Stimulated activated CD4-positive, alpha-beta T cell treated with anti-CD3 and anti-CD28 coated beads, Interleukin-2, amount 100 ng/mL, for 24 hours (primary cell): ENCODE results near the gene AP3D1.
"Not testable (repeated sequence)": the region's sequence is repeated elsewhere in the genome, so short reads cannot be mapped to it uniquely, and the experiment has no call there.

ENCODE experiments used
- DNase-seq, 2 donors: peaks; one replicate each; pipeline ENCODE4 v3.0.0-alpha.2; 2020

The AP3D1 gene

DNA sequence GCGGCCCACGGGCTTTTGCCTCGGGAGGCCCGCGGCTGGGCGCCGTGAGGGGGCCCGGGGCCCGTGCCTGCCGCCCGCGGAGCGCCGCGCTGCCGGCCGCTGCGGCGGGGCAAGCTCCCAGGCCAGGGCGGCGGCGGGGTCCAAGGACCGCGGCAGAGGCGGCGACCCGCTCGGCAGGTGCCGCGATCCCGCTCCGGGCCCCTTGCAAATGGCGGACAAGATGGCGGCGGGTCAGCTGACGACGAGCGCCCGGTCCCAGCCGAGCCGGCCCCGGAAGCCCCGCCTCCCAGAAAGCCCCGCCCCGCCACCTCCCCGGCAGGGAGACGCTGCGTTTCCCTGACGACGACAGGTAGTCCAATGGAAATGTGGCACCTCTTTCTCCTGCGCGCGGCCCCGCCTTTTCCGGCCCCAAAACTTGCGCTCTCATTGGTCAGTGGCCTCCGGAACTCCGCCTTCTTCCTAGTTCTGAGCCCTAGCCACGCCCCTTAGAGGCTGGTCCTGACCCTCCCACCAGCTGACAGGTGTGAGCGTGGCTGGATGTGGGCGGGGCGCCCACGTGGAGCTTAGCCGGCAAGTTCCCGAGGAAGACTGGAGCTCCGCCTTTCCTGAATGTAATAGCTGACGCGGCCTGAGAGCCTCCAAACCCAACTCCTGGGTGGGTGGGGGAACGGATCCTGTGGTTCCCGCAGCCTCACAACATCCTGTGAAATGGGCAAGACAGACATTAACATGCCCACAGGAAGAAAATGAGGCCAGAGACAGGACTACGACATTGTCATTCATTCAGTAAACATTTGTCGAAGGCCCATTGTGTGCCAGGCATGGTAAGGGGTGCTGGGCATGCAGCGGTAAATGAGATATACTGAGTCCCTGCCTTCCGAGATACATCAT is at the start of gene AP3D1:
Gene AP3D1, minus strand, starts transcription at position 228 of the 891 bp plus-strand sequence. CDS start 232 bp downstream, outside the sequence.
- peak; percentile 100 for DNase-seq

DNA sequence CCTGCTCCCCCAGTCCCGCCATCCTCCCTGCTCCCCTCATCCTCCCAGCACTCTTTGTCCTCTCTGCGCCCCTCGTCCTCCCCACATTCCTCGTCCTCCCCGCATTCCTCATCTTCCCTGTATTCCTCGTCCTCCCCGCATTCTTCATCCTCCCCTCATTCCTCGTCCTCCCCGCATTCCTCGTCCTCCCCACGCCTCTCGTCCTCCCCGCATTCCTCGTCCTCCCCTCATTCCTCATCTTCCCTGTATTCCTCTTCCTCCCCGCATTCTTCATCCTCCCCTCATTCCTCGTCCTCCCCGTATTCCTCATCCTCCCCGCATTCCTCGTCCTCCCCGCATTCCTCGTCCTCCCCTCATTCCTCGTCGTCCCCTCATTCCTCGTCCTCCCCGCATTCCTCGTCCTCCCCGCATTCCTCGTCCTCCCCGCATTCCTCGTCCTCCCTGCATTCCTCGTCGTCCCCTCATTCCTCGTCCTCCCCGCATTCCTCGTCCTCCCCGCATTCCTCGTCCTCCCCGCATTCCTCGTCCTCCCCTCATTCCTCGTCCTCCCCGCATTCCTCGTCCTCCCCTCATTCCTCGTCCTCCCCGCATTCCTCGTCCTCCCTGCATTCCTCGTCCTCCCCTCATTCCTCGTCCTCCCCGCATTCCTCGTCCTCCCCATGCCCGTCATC is 49.4 kb upstream of the AP3D1 start:
- DNase-seq, result not testable (repeated sequence)

DNA sequence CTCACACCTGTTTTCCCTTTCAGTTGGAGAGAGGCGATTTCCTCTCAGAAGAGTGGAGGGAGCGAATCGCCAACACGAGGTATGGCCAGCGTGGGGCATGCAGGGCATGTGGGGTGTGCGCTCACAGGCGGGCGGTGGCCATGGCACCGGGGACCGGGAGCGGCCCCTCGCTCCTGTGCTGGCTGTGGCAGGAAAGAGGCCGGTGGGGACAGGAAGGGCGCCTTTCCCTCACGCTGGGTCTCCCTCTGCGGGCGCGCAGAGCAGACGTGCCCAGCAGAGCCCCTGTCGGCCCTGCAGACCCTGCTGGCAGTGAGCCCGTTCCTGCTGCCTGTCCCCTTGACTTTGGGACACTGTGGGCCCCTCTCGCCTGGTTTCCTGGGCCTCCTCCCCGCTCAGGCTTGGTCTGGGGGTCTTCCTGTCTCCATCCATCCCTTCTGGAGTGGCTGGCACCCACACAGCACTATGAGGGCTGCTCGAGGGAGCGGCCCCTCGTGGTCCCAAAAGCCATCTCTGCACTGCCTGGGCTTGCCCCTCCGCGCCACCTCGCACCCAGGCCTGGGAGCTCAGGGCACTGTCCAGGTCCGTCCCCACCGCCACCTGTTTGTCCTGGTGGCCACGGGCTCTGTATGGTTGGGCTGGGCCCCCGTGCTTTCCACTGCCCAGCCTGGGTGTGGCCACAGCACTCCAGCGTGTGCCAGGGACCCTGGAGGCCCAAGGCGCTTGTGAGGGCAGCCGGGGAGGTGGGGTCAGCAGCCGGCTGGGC is 48.7 kb upstream of the AP3D1 start:
- DNase-seq, result no peak

DNA sequence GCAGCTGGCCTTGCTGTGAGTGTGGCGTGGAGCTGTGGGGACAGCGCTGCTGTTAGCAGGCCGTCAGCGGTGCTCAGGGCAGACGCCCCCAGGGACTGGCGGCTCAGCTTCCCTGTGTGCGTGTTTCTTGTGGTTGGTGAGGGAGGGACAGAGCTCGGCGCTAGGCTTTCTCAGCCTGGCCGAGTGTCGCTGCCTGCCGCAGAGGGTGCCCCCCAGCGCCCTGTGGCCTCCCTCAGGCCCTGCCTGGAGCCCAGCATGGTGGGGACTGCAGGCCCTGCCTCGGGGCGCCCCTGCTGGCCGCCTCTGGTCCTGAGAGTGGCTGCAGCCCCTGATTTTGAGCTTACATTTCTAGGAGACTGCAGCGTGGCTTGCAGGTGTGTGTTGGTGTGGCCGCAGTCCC is 47.8 kb upstream of the AP3D1 start:
- DNase-seq, result no peak

DNA sequence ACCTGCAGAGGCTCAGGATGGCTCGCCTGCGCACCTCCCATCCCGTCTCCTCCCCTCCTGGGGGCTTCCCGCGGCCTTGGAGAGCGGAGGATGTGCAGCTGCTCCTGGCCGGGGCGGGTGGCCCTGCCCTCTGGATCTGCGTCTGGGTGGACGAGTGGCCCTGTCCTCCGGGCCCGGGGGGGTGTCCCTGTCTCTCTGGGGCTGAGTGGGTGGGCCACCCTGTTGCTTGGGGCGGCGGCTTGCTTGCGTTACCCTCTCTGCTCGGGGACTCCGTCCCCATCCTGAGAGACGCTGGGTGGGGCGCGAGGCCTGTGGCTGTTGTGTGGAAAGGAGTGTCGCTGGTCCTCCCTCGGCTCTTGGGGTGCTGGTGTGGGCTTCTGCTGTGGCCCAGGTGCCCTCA is 47.0 kb upstream of the AP3D1 start:
- no peak for DNase-seq

DNA sequence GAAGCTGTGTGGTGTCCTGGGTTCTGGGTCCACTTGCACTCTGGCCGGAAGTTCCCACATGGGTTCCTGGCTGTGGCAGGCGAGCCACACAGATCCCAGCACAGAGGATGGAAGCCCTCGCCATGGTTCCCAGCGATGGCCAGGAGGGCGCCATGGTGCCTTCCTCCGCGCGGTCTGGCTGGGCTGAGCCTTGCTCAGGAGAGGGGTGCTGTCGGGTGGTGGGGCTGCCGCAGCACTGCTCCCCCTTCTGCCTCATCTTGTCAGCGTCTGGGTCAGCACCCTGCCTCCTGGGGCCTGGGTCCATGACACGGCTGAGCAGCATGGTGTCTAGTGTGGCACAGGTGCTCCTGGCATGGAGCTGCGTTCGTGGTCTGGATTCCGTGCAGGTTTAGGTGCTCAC is 45.9 kb upstream of the AP3D1 start:
- DNase-seq, result no peak

DNA sequence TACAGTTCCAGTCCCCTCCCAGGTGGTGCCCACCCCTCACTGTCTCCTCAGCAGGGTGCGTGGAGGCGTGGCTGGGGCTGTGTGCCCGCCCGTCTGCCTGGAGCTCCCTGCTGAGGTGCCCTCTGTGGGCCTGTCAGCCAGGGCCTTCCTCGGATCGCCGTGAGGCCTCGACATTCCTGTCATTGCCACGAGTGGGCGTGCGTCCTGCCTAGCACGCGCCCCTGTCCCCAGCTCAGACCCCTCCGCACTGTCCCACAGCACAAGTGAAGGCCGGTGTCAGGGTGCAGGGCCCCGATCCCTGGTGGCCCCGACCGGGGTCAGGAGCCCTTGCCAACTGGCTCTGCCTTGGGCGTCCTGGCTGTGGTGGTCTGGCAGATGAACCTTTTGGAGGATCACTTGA is 44.5 kb upstream of the AP3D1 start:
- DNase-seq, result no peak

- DNase-seq, result no peak
Observed at GRCh38 chr19:2195361-2195760, 44.0 kb upstream of the AP3D1 start.

- no peak for DNase-seq
Observed at GRCh38 chr19:2194513-2195078, 43.2 kb upstream of the AP3D1 start.

- no peak for DNase-seq
Observed at GRCh38 chr19:2193807-2194206, 42.4 kb upstream of the AP3D1 start.

GRCh38 chr19:2192862-2193261 is 41.5 kb upstream of the AP3D1 start:
- no peak for DNase-seq

DNA sequence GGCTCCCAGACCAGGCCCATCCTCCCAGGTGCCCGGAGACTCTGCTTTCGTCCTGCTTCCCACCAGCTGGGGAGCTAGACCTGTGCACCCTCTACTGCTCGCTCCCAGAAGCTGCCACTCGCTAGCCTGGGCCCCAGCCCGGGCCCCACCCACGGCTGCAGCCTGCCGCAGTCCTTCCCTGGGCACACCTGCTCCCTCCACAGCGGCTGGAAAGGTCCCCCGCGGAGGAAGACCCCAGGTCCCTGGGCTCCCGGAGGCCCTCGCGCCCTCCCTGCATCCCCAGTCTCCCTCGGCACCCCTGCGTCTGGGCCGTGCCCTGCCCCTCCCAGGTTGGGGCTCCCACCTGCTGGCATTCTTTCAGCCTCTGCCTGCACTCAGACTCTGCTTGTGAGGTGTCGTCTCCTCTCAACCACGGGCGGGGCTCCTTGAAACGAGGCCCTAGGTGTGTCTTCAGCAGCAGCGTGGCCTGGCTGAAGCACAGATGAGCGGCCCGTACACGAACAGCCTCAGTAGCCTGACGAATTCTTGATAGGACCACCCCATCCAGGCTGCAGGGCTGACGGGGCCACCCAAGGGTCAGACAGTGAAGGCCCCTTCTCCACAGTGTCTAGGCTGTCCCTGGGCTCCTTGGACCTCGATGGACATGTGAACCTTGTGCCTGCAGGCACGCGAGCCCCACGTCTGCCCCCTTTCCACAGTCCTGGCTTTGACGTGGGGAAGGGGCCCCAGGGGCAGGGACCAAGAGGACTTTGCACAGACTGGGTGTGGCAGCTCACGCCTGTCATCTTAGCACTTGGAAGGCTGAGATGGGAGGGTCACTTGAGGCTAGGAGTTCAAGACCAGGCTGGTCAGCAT is 40.3 kb upstream of the AP3D1 start:
- DNase-seq, result no peak

- no peak for DNase-seq
Observed at GRCh38 chr19:2190848-2191455, 39.6 kb upstream of the AP3D1 start.

DNA sequence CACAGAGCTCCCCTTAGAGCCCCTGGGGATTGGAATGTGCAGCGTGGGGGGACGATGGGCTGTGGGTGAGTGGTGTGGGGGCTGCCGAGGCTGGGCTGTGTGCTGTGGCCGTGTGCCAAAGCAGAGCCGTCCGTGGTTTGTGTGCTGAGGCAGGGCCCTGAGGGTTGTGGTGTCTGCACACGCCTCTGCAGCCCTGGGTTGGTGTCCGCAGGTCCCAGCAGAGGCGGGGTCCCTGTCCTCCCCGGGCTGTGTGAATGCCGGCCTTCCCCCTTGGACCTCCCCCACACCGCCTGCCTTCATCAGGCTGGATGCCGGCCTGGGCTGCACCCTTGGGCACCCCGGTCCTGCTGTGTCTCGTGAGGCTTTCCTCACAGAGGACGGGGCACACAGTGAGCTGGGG is 38.5 kb upstream of the AP3D1 start:
- DNase-seq, result no peak

GRCh38 chr19:2188708-2189385 is 37.5 kb upstream of the AP3D1 start:
- DNase-seq, result peak; percentile 26 to 31

- no peak for DNase-seq
Observed at GRCh38 chr19:2187159-2187558, 35.8 kb upstream of the AP3D1 start.

- DNase-seq, result no peak
Observed at GRCh38 chr19:2186071-2186846, 34.9 kb upstream of the AP3D1 start.

DNA sequence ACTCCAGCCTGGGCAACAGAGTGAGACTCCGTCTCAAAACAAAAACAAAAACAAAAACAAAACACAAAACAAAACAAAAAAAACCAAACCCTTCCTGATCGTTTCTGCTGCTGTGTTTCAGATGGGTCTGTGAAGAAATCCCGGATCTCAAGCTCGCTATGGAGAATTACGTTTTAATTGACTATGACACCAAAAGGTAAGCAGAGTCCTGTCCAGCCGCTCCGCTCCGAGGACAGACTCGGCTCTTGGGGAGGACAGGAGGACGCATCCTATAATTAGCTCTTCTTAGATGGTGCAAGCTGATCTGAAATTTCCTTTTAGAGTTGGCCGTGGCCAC is 34.3 kb upstream of the AP3D1 start:
- DNase-seq, result no peak

DNA sequence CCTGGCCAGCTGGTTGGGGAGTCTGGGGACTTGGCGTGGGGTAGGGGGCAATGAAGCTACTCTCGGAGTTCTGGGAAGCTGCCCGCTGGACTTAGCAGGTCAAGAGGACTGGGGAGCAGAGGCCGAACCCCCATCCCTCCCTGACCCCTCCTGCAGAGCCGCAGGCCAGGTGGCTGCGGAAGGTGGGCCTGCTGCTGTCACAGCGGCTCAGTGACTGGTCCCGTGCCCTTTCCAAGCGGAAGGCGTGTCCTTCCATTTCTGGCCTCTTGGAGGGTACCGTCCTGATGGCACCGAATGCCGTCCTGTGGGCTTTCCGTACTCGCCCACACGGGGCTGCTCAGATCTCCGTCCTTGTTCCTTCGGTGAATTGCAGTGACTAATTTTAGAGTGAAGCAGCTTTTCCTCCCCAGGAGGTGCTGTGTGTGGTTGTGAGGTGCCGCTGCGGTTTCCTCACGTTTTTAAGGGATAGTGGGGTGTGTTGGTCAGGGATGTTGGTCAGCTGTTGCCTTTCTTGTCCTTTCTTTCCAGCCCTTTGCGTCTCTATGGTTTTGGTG is 33.1 kb upstream of the AP3D1 start:
- no peak for DNase-seq

DNA sequence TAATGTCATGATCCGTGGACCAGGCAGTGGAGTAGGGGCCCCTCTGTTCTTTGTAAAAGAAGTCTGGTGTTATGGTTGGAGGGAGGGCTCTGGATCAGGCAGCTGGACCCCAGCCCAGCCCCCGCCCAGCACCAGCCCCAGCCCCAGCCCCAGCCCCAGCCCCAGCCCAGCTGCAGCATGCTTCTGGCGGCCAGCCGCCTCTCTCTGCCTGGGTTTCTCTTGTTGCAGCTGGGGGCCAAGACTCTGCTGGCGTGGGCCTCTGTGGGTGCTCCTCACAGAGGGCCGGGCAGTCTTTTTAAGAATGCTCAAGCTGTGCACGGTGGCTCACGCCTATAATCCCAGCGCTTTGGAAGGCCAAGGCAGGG is 30.2 kb upstream of the AP3D1 start:
- DNase-seq, result no peak
